LNCaP clone FGC (cell line): ENCODE measurements around the gene RNF224.

ENCODE experiments used
- DNase-seq: peaks from one replicate; pipeline ENCODE4 v3.0.0-alpha.2; 2011; ENCODE audit warnings: low read depth
- H3K4me3 ChIP-seq: 2 replicates; pipeline ENCODE4 v1.5.1; 2011; ENCODE audit warnings: mild to moderate bottlenecking, low read depth, low read length, control low read depth
- TF ChIP-seq, protein P1 (sequence below): IDR thresholded peaks from 2 replicates; pipeline ENCODE4 v1.5.1; 2012; ENCODE audit warnings: mild to moderate bottlenecking; ENCODE audit not compliant: control insufficient read depth, insufficient read depth; ENCODE audit errors: extremely low read depth

Gene RNF224

DNA sequence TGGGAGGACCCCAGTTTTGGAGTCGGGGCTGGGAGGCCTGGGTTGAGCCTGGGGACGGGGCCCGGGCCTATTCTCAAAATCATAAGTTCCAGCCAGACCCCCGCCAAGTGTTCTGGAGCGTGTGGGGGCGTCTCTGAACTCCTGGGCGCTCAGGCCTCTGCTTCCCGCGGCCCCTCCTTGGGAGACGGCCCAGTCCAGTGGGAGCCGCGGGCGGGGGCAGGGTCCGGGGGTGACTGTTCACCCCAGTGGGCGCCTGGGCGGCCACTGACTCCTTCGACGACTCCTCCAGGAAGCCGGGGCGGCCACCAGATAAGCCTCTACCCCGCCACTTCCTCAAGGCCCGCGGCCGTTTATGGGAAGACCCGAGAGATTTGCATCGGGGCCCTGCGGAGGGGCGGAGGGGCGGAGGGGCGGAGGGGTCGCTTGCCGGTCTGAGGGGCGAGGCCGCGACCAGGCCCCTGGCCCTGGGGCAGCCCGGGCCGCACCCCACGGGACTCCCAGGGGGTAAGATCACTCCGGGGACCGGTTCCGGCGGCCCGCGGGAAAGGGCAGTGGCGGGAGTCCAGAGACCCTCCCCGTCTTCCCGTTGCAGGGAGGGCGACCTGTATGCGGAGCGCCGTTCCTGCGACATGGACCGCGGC is 50.9 kb downstream of the RNF224 start:
- no peak overlapping the region for H3K4me3 ChIP-seq
- no peak for DNase-seq
- TF ChIP-seq, protein P1, sequence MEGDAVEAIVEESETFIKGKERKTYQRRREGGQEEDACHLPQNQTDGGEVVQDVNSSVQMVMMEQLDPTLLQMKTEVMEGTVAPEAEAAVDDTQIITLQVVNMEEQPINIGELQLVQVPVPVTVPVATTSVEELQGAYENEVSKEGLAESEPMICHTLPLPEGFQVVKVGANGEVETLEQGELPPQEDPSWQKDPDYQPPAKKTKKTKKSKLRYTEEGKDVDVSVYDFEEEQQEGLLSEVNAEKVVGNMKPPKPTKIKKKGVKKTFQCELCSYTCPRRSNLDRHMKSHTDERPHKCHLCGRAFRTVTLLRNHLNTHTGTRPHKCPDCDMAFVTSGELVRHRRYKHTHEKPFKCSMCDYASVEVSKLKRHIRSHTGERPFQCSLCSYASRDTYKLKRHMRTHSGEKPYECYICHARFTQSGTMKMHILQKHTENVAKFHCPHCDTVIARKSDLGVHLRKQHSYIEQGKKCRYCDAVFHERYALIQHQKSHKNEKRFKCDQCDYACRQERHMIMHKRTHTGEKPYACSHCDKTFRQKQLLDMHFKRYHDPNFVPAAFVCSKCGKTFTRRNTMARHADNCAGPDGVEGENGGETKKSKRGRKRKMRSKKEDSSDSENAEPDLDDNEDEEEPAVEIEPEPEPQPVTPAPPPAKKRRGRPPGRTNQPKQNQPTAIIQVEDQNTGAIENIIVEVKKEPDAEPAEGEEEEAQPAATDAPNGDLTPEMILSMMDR, result no peak
